WERI-Rb-1 (cell line): ENCODE results near the gene ATG10.
"Not testable (repeated sequence)": the region's sequence is repeated elsewhere in the genome, so short reads cannot be mapped to it uniquely, and the experiment has no call there.

Experiments
- DNase-seq: peaks from one replicate; pipeline ENCODE4 v3.0.0-alpha.2; 2020
- H3K27ac ChIP-seq: fragments of 250-450 bp; sonication (Bioruptor Pico); 2 replicates; pipeline ENCODE4 v1.5.1; 2020; ENCODE audit warnings: mild to moderate bottlenecking, moderate library complexity
- H3K27me3 ChIP-seq: fragments of 250-450 bp; sonication (Bioruptor Pico); 2 replicates; pipeline ENCODE4 v1.5.1; 2021; ENCODE audit warnings: mild to moderate bottlenecking, low read depth, moderate library complexity; ENCODE audit not compliant: insufficient read depth, severe bottlenecking
- H3K36me3 ChIP-seq: fragments of 250-450 bp; sonication (Bioruptor Pico); 2 replicates; pipeline ENCODE4 v1.5.1; 2020; ENCODE audit warnings: mild to moderate bottlenecking, moderate library complexity
- H3K4me3 ChIP-seq: 2 replicates; pipeline ENCODE4 v1.5.1; 2011; ENCODE audit warnings: low read depth, mild to moderate bottlenecking, control low read depth, low read length
- H3K9me3 ChIP-seq: fragments of 250-450 bp; sonication (Bioruptor Pico); 2 replicates; pipeline ENCODE4 v1.5.1; 2021; ENCODE audit warnings: mild to moderate bottlenecking, moderate library complexity; ENCODE audit not compliant: severe bottlenecking
- TF ChIP-seq, protein P1 (sequence below): IDR thresholded peaks from 2 replicates; pipeline ENCODE4 v1.5.1; 2011; ENCODE audit warnings: low read depth, mild to moderate bottlenecking, control low read depth, inconsistent platforms, low read length

Gene ATG10

DNA sequence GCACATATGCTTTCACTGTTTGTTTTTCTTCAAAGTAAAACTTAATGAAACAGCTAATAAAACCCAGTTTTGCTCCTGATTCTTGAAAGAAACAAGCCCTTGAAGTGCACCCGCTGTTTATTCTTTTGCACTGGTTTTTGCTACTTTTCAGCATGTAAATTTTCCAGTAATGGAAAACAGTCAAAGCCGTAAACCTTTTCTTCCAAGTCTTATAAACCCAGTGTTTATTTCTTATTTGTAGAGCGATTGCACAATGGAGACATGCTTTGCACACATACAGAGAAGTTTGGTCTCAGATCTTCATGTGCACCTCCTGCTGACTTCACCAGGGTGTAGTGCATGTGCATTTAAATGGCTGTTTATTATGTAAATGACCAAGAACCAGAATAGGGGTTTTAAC is 51.8 kb downstream of the ATG10 start:
- no peaks in the 10 kb centered on the region for H3K27me3 ChIP-seq
- H3K9me3 ChIP-seq, result no peaks in the 10 kb centered on the region
- H3K4me3 ChIP-seq, result no peak overlapping the region
- TF ChIP-seq, protein P1, sequence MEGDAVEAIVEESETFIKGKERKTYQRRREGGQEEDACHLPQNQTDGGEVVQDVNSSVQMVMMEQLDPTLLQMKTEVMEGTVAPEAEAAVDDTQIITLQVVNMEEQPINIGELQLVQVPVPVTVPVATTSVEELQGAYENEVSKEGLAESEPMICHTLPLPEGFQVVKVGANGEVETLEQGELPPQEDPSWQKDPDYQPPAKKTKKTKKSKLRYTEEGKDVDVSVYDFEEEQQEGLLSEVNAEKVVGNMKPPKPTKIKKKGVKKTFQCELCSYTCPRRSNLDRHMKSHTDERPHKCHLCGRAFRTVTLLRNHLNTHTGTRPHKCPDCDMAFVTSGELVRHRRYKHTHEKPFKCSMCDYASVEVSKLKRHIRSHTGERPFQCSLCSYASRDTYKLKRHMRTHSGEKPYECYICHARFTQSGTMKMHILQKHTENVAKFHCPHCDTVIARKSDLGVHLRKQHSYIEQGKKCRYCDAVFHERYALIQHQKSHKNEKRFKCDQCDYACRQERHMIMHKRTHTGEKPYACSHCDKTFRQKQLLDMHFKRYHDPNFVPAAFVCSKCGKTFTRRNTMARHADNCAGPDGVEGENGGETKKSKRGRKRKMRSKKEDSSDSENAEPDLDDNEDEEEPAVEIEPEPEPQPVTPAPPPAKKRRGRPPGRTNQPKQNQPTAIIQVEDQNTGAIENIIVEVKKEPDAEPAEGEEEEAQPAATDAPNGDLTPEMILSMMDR, result no peak
- H3K27ac ChIP-seq, result no peak overlapping the region
- no peak for DNase-seq
- no peaks in the 10 kb centered on the region for H3K36me3 ChIP-seq

DNA sequence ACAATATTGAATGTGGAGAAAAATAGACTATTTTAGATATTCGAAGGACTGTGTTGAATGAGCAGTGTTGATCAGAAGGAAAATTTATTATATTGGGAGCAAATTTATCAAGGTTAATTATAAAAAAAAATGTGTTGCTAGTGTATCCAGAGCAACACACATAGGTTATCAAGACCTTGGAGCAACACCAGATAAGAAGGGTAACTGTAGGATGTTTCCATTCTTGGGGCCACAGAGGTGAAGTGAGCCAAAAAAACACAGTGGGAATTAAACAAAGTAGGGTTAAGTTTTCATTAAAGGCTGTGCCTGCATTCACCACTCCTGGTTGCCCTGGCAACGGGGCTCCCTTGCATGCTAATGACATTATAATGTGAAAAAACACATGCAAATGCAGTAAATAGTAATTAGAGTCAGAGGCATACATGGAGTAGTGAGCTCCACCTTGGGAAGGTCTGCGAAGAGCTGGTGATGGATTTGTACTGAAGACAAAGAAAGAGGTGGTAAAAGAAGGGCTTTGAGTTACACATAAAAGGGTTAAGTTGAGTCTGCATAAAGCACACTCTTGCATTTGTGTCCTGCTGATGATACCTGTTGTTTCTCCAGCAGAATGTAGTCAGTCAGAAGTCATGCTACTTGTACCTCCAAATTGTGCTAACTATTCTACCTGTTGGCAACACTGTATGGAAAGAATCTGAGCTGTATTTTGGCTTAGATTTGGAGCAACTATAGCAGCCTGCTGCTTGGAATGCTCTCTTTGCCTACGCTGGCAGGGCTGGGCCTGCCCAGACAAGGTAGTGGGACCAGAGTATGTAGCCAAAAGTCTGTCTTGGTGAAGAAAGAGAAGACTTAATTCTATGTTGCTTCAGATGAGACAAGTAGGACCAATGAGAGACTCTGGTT is 59.6 kb downstream of the ATG10 start:
- Histone ChIP-seq H3K9me3 (no peaks in the 10 kb centered on the region), H3K36me3 (no peaks in the 10 kb centered on the region), H3K4me3 (no peak overlapping the region), H3K27me3 (no peaks in the 10 kb centered on the region), H3K27ac (no peak overlapping the region)
- DNase-seq, result no peak
- TF ChIP-seq, protein P1, result no peak

DNA sequence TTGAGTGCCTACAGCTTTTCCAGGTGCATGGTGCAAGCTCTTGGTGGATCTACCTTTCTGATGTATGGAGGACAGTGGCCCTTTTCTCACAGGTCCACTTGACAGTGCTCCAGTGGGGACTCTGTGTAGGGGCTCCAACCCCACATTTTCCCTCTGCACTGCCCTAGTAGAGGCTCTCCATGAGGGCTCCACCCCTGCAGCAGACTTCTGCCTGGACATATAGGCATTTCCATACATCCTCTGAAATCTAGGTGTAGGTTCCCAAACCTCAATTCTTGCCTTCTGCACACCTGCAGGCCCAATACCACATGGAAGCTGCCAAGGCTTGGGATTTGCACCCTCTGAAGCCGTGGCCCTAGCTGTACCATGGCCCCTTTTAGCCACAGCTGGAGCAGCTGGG is 71.1 kb downstream of the ATG10 start:
- not testable (repeated sequence) for H3K27ac ChIP-seq, DNase-seq, H3K9me3 ChIP-seq, H3K4me3 ChIP-seq, H3K27me3 ChIP-seq, H3K36me3 ChIP-seq

DNA sequence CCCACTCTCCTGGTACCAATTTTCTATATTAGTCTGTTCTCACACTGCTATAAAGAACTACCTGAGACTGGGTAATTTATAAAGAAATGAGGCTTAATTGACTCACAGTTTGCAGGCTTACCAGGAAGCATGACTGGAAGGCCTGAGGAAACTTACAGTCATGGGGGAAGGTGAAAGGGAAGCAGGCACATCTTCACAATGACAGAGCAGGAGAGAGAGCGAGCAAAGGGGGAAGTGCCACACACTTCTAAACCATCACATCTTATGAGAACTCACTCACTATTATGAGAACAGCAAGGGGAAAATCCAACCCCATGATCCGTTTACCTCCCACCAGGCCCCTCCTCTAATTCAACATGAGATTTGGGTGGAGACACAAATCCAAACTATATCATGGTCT is 72.2 kb downstream of the ATG10 start:
- no peak overlapping the region for H3K4me3 ChIP-seq
- DNase-seq, result no peak

DNA sequence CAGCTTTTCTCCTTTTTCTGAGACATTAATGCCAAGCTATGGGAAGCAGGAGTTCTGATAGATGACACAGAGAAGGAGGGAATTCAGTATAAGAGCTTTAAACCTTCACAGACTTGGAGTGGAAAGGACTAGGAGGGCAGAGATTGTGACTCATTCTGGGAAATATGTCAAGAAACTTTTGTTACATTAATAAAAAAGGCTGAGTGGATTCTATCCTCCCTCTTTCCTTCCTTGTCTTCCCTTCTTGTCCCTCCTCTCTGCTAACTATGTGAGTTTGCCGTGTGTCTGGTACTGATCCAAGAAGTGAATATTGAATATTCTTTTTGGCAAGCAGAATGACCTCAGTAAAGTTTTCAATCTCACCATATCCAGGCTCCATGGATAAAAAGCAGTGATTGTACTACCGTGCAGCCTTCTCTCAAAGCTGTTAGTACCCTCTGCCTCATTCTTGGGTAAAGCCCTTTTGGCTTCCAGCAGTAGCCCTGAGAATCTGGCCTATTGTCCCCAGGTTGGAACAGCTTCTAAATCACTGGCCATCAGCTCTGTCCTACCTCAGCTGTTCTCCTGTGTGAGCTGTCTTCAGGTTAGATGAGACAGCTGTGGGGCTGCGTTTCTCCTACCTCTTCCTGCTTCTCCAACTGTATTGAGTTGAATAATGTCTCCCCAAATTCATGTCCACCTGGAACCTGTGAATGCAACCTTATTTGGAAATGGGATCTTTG is 73.9 kb downstream of the ATG10 start:
- no peaks in the 10 kb centered on the region for H3K36me3 ChIP-seq
- H3K9me3 ChIP-seq, result peaks cover 6% of the 10 kb centered on the region
- no peak overlapping the region for H3K4me3 ChIP-seq
- TF ChIP-seq, protein P1, result no peak
- no peak overlapping the region for H3K27ac ChIP-seq
- no peak for DNase-seq
- no peaks in the 10 kb centered on the region for H3K27me3 ChIP-seq

More for the DNA sequence above, 72.2 kb downstream of the ATG10 start:
- Histone ChIP-seq H3K9me3 (peaks cover 6% of the 10 kb centered on the region), H3K27ac (no peak overlapping the region), H3K36me3 (no peaks in the 10 kb centered on the region), H3K27me3 (no peaks in the 10 kb centered on the region)
- TF ChIP-seq, protein P1, result no peak

DNA sequence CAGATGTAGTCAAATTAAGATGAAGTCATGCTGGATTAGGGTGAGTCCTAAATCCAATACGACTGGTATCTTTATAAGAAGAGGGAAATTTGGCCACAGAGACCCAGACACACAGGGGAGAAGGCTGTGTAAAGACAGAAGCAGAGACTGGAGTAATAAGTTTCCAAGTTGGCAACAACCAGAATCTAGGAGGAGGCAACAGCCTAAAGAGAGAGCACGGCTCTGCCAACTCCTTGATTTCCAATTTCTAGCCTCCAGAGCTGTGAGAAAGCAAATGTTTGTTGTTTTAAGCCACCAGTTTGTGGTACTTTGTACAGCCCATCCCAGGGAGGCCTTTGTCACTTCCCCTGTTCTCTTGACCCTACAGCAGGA is 74.4 kb downstream of the ATG10 start:
- Histone ChIP-seq H3K27ac (no peak overlapping the region), H3K36me3 (no peaks in the 10 kb centered on the region), H3K9me3 (peaks cover 6% of the 10 kb centered on the region), H3K4me3 (no peak overlapping the region), H3K27me3 (no peaks in the 10 kb centered on the region)
- TF ChIP-seq, protein P1, result no peak
- no peak for DNase-seq
